HepG2 (cell line): ENCODE data around the gene CYB5D1. TPM values are rescaled to one million over a fixed set of nuclear protein-coding genes. Genes with fewer than 3 reads are reported as not detected.

ENCODE experiments used
- FOSL2 ChIP-seq: sonication (generic); formaldehyde crosslinking; IDR thresholded peaks from 2 replicates; pipeline ENCODE4 v1.4.0; 2020; ENCODE audit warnings: missing genetic modification reagents
- FOXP1 ChIP-seq, 2 experiments: fragments of 450-650 bp in 1 of 2; IDR thresholded peaks; 2 replicates each; pipeline ENCODE4 v1.6.1; 2017 to 2018; ENCODE audit warnings: antibody characterized with exemption in 1 of 2
- NFKBIZ ChIP-seq: IDR thresholded peaks from 2 replicates; pipeline ENCODE4 v1.6.1; 2018; ENCODE audit warnings: missing genetic modification reagents, missing compliant biosample characterization
- POLR2A ChIP-seq, 2 experiments: IDR thresholded peaks; 2 replicates each; pipeline ENCODE4 v1.6.1; 2011; ENCODE audit warnings: low read depth in 2 of 2, low read length in 2 of 2, mild to moderate bottlenecking in 1 of 2, moderate library complexity in 1 of 2; ENCODE audit not compliant: insufficient read depth in 1 of 2
- POLR2G ChIP-seq: fragments of 200-400 bp; formaldehyde crosslinking; IDR thresholded peaks from 2 replicates; pipeline ENCODE4 v1.6.1; 2018; ENCODE audit warnings: mild to moderate bottlenecking, low read depth, low read length, moderate library complexity
- THAP11 ChIP-seq: IDR thresholded peaks from 2 replicates; pipeline ENCODE4 v1.6.1; 2016; ENCODE audit warnings: missing biosample characterization, missing genetic modification reagents
- ZNF768 ChIP-seq: sonication (generic); formaldehyde crosslinking; IDR thresholded peaks from 2 replicates; pipeline ENCODE4 v1.4.0; 2020; ENCODE audit warnings: missing genetic modification reagents
- ZSCAN25 ChIP-seq: sonication (generic); formaldehyde crosslinking; IDR thresholded peaks from 2 replicates; pipeline ENCODE4 v1.8.0; 2022; ENCODE audit warnings: mild to moderate bottlenecking, missing genetic modification reagents
- ZZZ3 ChIP-seq: sonication (generic); formaldehyde crosslinking; IDR thresholded peaks from 2 replicates; pipeline ENCODE4 v1.4.0; 2020; ENCODE audit warnings: missing genetic modification reagents, mild to moderate bottlenecking, borderline replicate concordance
- polyA plus RNA-seq, 8 experiments: library from polyadenylated mRNA; depleted of rRNA in 3 of 8; stranded (reverse) in 7 of 8; unstranded in 1 of 8; fragments of >200 nt; fragmentation: Illumina TruSeq in 4 of 8; extraction: Trizol in 4 of 8; gene quantifications; 2 replicates each; pipeline versions ENCODE4 v1.2.1 to v1.2.3, GENCODE V29; 2011 to 2016; ENCODE audit warnings: low read depth in 4 of 8, missing spikeins in 1 of 8, mixed read lengths in 1 of 8; ENCODE audit not compliant: insufficient read depth in 1 of 8
- total RNA-seq, 5 experiments: library from RNA; depleted of rRNA; stranded (reverse); fragments of >200 nt; fragmentation: Illumina TruSeq; extraction: Trizol; gene quantifications; 2 replicates each; pipeline ENCODE4 v1.2.3, GENCODE V29; 2016; ENCODE audit warnings: low read depth in 1 of 5
- TF ChIP-seq, protein P1 (sequence below): sonication (generic); formaldehyde crosslinking; IDR thresholded peaks from 2 replicates; pipeline ENCODE4 v1.4.0; 2020; ENCODE audit warnings: missing genetic modification reagents
- TF ChIP-seq, protein P2 (sequence below): sonication (generic); formaldehyde crosslinking; IDR thresholded peaks from 2 replicates; pipeline ENCODE4 v1.8.0; 2022; ENCODE audit warnings: missing genetic modification reagents, mild to moderate bottlenecking, inconsistent platforms, borderline replicate concordance
- TF ChIP-seq, protein P3 (sequence below): sonication (generic); formaldehyde crosslinking; IDR thresholded peaks from 2 replicates; pipeline ENCODE4 v1.4.0; 2020; ENCODE audit warnings: mild to moderate bottlenecking, missing genetic modification reagents
- TF ChIP-seq, protein P4 (sequence below): sonication (generic); formaldehyde crosslinking; IDR thresholded peaks from 2 replicates; pipeline ENCODE4 v1.8.0; 2022; ENCODE audit warnings: mild to moderate bottlenecking, missing genetic modification reagents, borderline replicate concordance
- TF ChIP-seq, protein P5 (sequence below): sonication (generic); formaldehyde crosslinking; IDR thresholded peaks from 2 replicates; pipeline ENCODE4 v1.9.0; 2022; ENCODE audit warnings: missing genetic modification reagents, mild to moderate bottlenecking, borderline replicate concordance

CYB5D1 gene
- total and polyA plus RNA-seq, 2 of the 13 experiments (the other 11 are each of a cell fraction or from before 2014, with no cell fraction given), result 8.9 to 17.0 TPM

DNA sequence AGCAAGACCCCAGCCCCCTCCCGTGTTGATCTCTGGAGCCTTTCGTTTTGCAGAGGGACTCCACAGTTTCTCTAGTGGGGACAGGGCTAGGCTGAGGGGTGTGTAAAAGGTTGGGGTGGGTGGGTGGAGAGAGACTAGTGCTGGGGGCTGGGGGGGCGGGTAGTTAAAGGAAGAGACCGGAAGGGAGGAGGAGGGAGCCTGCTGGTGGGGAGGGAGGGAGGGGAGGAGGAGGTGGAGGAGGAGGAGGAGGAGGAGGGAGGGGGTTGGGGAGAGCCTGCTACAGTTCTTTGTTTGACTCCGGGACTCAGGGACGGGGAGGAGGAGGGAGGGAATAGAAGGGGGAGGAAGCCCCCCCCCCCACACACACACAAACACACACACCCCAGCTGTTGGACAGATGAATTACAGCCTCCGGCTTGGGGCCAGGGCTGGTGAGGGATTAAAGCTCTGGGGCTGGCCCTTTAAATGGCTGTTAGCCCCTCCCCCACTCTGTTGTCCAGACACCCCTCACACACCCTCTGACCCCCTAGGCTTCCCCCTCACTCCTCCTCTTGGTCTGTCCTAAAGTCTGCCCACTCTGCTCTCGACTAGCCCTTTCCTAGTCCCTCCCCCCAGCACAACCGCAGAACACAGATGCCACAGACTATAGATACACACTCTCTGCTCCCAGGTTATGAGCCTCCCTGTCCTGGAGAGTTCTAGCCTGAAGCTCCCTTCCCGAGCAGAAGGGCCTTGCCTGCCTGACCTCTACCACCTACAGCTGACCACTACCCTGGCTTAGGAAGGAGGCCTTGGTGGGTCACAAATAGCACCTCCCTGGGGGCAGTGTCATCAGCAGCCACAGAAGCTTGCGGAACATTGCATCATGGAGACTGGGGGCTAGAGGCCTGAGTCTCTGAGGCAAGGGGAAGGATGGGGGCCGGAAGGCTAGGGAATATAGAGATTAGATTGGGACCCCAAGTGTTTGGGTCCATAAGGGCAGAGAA lies 19.4 kb upstream of the CYB5D1 start (continued):
- TF ChIP-seq, protein P1, sequence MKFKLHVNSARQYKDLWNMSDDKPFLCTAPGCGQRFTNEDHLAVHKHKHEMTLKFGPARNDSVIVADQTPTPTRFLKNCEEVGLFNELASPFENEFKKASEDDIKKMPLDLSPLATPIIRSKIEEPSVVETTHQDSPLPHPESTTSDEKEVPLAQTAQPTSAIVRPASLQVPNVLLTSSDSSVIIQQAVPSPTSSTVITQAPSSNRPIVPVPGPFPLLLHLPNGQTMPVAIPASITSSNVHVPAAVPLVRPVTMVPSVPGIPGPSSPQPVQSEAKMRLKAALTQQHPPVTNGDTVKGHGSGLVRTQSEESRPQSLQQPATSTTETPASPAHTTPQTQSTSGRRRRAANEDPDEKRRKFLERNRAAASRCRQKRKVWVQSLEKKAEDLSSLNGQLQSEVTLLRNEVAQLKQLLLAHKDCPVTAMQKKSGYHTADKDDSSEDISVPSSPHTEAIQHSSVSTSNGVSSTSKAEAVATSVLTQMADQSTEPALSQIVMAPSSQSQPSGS (CRISPR knock-in tag), result peak; percentile 23; the same call in 1 of the 2 replicates
- TF ChIP-seq FOXP1 (IDR thresholded peaks at IDR 0.05) (no peak), FOXP1 (CRISPR knock-in tag; IDR thresholded peaks at IDR 0.05) (no peak), ZZZ3 (CRISPR knock-in tag) (no peak), ZSCAN25 (0 out of 2 replicates have a peak, but pooled peaks have one; percentile 41), THAP11 (CRISPR knock-in tag) (peak; percentile 46; the same call in 1 of the 2 replicates), NFKBIZ (CRISPR knock-in tag) (0 out of 2 replicates have a peak, but pooled peaks have one; percentile 60), POLR2G (peak; percentile 58), ZNF768 (CRISPR knock-in tag) (no peak), FOSL2 (CRISPR knock-in tag) (peak; percentile 46; the same call in 1 of the 2 replicates), POLR2A (IDR thresholded peaks at IDR 0.05; ENCODE audit: insufficient read depth in 1 of 2, low read depth in 2 of 2, low read length in 2 of 2) (peak; percentile 49 to 54; a peak in 2 of 4 replicates)
- TF ChIP-seq, protein P2, sequence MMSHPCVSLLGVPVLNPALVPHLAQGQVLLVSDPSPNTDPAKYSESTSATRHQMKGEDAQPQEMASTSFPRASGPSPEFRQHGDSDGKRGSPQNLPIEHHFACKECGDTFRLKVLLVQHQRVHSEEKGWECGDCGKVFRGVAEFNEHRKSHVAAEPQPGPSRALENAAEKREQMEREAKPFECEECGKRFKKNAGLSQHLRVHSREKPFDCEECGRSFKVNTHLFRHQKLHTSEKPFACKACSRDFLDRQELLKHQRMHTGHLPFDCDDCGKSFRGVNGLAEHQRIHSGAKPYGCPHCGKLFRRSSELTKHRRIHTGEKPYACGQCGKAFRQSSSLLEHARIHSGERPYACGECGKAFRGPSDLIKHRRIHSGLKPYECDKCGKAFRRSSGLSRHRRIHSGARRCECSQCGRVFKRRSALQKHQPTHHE (CRISPR knock-in tag), result no peak
- TF ChIP-seq, protein P3, sequence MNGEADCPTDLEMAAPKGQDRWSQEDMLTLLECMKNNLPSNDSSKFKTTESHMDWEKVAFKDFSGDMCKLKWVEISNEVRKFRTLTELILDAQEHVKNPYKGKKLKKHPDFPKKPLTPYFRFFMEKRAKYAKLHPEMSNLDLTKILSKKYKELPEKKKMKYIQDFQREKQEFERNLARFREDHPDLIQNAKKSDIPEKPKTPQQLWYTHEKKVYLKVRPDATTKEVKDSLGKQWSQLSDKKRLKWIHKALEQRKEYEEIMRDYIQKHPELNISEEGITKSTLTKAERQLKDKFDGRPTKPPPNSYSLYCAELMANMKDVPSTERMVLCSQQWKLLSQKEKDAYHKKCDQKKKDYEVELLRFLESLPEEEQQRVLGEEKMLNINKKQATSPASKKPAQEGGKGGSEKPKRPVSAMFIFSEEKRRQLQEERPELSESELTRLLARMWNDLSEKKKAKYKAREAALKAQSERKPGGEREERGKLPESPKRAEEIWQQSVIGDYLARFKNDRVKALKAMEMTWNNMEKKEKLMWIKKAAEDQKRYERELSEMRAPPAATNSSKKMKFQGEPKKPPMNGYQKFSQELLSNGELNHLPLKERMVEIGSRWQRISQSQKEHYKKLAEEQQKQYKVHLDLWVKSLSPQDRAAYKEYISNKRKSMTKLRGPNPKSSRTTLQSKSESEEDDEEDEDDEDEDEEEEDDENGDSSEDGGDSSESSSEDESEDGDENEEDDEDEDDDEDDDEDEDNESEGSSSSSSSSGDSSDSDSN (CRISPR knock-in tag), result peak; percentile 48; the same call in 1 of the 2 replicates
- TF ChIP-seq, protein P4, sequence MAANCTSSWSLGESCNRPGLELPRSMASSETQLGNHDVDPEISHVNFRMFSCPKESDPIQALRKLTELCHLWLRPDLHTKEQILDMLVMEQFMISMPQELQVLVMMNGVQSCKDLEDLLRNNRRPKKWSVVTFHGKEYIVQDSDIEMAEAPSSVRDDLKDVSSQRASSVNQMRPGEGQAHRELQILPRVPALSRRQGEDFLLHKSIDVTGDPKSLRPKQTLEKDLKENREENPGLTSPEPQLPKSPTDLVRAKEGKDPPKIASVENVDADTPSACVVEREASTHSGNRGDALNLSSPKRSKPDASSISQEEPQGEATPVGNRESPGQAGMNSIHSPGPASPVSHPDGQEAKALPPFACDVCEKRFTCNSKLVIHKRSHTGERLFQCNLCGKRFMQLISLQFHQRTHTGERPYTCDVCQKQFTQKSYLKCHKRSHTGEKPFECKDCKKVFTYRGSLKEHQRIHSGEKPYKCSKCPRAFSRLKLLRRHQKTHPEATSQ (CRISPR knock-in tag), result no peak
- TF ChIP-seq, protein P5, sequence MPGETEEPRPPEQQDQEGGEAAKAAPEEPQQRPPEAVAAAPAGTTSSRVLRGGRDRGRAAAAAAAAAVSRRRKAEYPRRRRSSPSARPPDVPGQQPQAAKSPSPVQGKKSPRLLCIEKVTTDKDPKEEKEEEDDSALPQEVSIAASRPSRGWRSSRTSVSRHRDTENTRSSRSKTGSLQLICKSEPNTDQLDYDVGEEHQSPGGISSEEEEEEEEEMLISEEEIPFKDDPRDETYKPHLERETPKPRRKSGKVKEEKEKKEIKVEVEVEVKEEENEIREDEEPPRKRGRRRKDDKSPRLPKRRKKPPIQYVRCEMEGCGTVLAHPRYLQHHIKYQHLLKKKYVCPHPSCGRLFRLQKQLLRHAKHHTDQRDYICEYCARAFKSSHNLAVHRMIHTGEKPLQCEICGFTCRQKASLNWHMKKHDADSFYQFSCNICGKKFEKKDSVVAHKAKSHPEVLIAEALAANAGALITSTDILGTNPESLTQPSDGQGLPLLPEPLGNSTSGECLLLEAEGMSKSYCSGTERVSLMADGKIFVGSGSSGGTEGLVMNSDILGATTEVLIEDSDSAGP, result peak; percentile 98
